GM12864 (cell line): ENCODE data around the gene EML6.

ENCODE experiments used
- DNase-seq: peaks from one replicate; pipeline ENCODE4 v3.0.0-alpha.2; 2011; ENCODE audit warnings: low read depth
- H3K4me3 ChIP-seq: 2 replicates; pipeline ENCODE4 v1.5.1; 2011; ENCODE audit warnings: mild to moderate bottlenecking, low read depth, low read length, control low read depth
- CTCF ChIP-seq: IDR thresholded peaks from 2 replicates; pipeline ENCODE4 v1.5.1; 2011; ENCODE audit warnings: low read depth, mild to moderate bottlenecking, moderate library complexity, low read length, control low read depth, inconsistent platforms; ENCODE audit errors: missing control alignments

Gene EML6

GRCh38 chr2:54773233-54773632 is 49.8 kb downstream of the EML6 start:
- no peak overlapping the region for H3K4me3 ChIP-seq
- TF ChIP-seq CTCF: no peak
- no peak for DNase-seq

- no peak for TF ChIP-seq CTCF
- no peak for DNase-seq
Measured at GRCh38 chr2:54773838-54774237, 50.4 kb downstream of the EML6 start.

GRCh38 chr2:54775710-54776109 is 52.2 kb downstream of the EML6 start:
- no peak for TF ChIP-seq CTCF
- no peak overlapping the region for H3K4me3 ChIP-seq
- no peak for DNase-seq

More at GRCh38 chr2:54773838-54774237, 50.4 kb downstream of the EML6 start:
- H3K4me3 ChIP-seq: no peak overlapping the region

- no peak for TF ChIP-seq CTCF
Measured at GRCh38 chr2:54776494-54776893, 53.0 kb downstream of the EML6 start.

GRCh38 chr2:54783349-54783748 is 59.9 kb downstream of the EML6 start:
- no peak overlapping the region for H3K4me3 ChIP-seq
- no peak for TF ChIP-seq CTCF
- no peak for DNase-seq

More at GRCh38 chr2:54776494-54776893, 53.0 kb downstream of the EML6 start:
- no peak for DNase-seq
- H3K4me3 ChIP-seq: no peak overlapping the region

- DNase-seq: no peak
- H3K4me3 ChIP-seq: no peak overlapping the region
- no peak for TF ChIP-seq CTCF
Measured at GRCh38 chr2:54787270-54787669, 63.8 kb downstream of the EML6 start.

- H3K4me3 ChIP-seq: no peak overlapping the region
- TF ChIP-seq CTCF: no peak
- DNase-seq: no peak
Measured at GRCh38 chr2:54787755-54788366, 64.4 kb downstream of the EML6 start.
